Psoas muscle (tissue), 8 donors: Measurements from ENCODE around the gene NCR1. TPM values are rescaled to one million over a fixed set of nuclear protein-coding genes. Genes with fewer than 3 reads are reported as not detected.

ENCODE experiments used
- ATAC-seq, 4 donors: fragments of 200-7000 bp; cut with Tn5 transposase; one replicate each; pipeline ENCODE4 v1.9.1; 2020; ENCODE audit warnings: moderate library complexity in 3 of 4, mild to moderate bottlenecking in 2 of 4
- DNase-seq, 2 donors: peaks; one replicate each; pipeline ENCODE4 v3.0.0-alpha.2; 2020
- H3K27ac ChIP-seq: fragments of 200-600 bp; one replicate; pipeline ENCODE4 v1.8.0; 2022
- H3K27me3 ChIP-seq, 3 donors: fragments of 200-600 bp in 1 of 3; one replicate each; pipeline versions ENCODE4 v1.6.1 to v1.8.0; 2013 to 2022; ENCODE audit warnings: low read length in 2 of 3, mild to moderate bottlenecking in 2 of 3, moderate library complexity in 1 of 3; ENCODE audit not compliant: insufficient read depth in 3 of 3
- H3K36me3 ChIP-seq, 2 donors: fragments of 200-600 bp in 1 of 2; one replicate each; pipeline versions ENCODE4 v1.6.1 to v1.8.0; 2013 to 2022; ENCODE audit warnings: low read depth in 1 of 2, mild to moderate bottlenecking in 1 of 2, moderate library complexity in 1 of 2; ENCODE audit not compliant: insufficient read depth in 1 of 2
- H3K4me1 ChIP-seq: fragments of 200-600 bp; one replicate; pipeline ENCODE4 v1.8.0; 2022
- H3K4me3 ChIP-seq: fragments of 200-600 bp; one replicate; pipeline ENCODE4 v1.8.0; 2022; ENCODE audit warnings: mild to moderate bottlenecking
- H3K9me3 ChIP-seq: fragments of 200-600 bp; one replicate; pipeline ENCODE4 v1.8.0; 2022
- WGBS, 3 donors: extraction: QIAGEN DNeasy Blood & Tissue Kit; methylation state at CpG; one replicate each; pipeline versions ENCODE4 v1.1.6 to v1.1.7; 2013; 5-methylcytosine and 5-hydroxymethylcytosine counted together
- intact Hi-C, 2 donors: fragments of 100-400 bp; cut with DNase I; formaldehyde crosslinking; loops; one replicate each; pipeline versions ENCODE4 v1.11.0 to v1.14.2; 2022
- polyA plus RNA-seq, 3 donors: library from polyadenylated mRNA; stranded (reverse); fragments of 200-250 nt; gene quantifications; one replicate each; pipeline ENCODE4 v1.2.3, GENCODE V29; 2013
- total RNA-seq, 4 donors: library from RNA; stranded (reverse); fragmentation: NEBNext Ultra II Directional in 2 of 4; extraction: Animal tissue kit (Norgen Biotek cat#: 25700) in 2 of 4; gene quantifications; one replicate each; pipeline versions ENCODE4 v1.2.1 to v1.2.4, GENCODE V29; 2021 to 2023
- TF ChIP-seq, protein P1 (sequence below): fragments of 200-600 bp; IDR thresholded peaks from one replicate; pipeline ENCODE4 v1.8.0; 2022; ENCODE audit warnings: antibody characterized with exemption
- donor health status: healthy with polysubstance abuse.
- donor health status: DM: no; HTN: no; CAD: no; lungs with moderate emphysema.
- donor health status: Bipolar disorder and iron deficiency.
- donor health status: healthy.
- donor health status: DM: yes; HTN: yes; CAD: no.
- donor health status: DM: no; HTN: no; CAD: no.
- donor health status: DM: no; HTN: no; CAD: no.
- donor health status: DM: yes; HTN: yes; CAD: no.

Gene NCR1
- total and polyA plus RNA-seq, 7 donors = 0.27 to 0.32 TPM; not detected in 5

DNA sequence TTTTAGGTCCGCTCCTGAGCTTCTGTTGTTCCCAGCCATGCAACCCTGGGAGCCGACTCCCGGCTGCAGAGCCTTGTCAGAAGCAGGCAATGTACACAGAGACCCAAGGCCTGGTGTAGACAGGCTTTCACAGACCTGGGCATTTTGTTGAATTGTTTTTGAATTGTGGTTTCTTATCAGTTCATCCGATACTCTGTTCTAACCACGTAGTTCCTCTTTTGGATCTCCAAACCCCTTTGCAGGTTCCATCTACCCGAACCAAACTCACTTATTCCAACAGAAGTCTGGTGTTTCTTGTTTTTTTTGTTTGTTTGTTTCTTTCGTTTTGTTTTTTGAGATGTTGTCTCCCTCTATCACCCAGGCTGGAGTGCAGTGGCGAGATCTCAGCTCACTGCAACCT lies 53.9 kb downstream of the NCR1 start:
- Histone ChIP-seq H3K4me1 (no peaks in the 10 kb centered on the region), H3K36me3 (no peaks in the 10 kb centered on the region), H3K27me3 (no peaks in the 10 kb centered on the region), H3K27ac (no peak overlapping the region), H3K9me3 (no peaks in the 10 kb centered on the region), H3K4me3 (no peak overlapping the region)
- DNase-seq (no peak), ATAC-seq (no peak)
- intact Hi-C loops = no loop called here
- TF ChIP-seq, protein P1, sequence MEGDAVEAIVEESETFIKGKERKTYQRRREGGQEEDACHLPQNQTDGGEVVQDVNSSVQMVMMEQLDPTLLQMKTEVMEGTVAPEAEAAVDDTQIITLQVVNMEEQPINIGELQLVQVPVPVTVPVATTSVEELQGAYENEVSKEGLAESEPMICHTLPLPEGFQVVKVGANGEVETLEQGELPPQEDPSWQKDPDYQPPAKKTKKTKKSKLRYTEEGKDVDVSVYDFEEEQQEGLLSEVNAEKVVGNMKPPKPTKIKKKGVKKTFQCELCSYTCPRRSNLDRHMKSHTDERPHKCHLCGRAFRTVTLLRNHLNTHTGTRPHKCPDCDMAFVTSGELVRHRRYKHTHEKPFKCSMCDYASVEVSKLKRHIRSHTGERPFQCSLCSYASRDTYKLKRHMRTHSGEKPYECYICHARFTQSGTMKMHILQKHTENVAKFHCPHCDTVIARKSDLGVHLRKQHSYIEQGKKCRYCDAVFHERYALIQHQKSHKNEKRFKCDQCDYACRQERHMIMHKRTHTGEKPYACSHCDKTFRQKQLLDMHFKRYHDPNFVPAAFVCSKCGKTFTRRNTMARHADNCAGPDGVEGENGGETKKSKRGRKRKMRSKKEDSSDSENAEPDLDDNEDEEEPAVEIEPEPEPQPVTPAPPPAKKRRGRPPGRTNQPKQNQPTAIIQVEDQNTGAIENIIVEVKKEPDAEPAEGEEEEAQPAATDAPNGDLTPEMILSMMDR = no peak
- 70 to 79% (median 72%) methylated on average over 8 of the region's 8 CpGs for WGBS, 3 donors

Other genes starting within 250 kb of the NCR1 start
- gene LILRB4, start 243.2 kb upstream of the NCR1 start, total RNA-seq = 1 to 10 TPM in 2 of 4 donors, under 1 TPM in 2; 0.54 to 1.7 (median 0.99) TPM
- gene LILRB4, start 243.2 kb upstream of the NCR1 start, polyA plus RNA-seq = under 1 TPM; 0.27 to 0.56 (median 0.37) TPM
- not detected for gene KIR3DL3, start 181.7 kb upstream of the NCR1 start, total RNA-seq
- not detected for gene KIR3DL3, start 181.7 kb upstream of the NCR1 start, polyA plus RNA-seq
- gene KIR2DL3, start 167.6 kb upstream of the NCR1 start, total RNA-seq = not detected
- gene KIR2DL3, start 167.6 kb upstream of the NCR1 start, polyA plus RNA-seq = not detected
- gene KIR2DL1, start 136.4 kb upstream of the NCR1 start, total RNA-seq = not detected
- gene KIR2DL1, start 136.4 kb upstream of the NCR1 start, polyA plus RNA-seq = under 1 TPM in 1 of 3 donors, not detected in 2; 0.03 TPM
- gene KIR2DL4, start 102.5 kb upstream of the NCR1 start, total RNA-seq = not detected
- under 1 TPM in 1 of 3 donors, not detected in 2; 0.05 TPM for gene KIR2DL4, start 102.5 kb upstream of the NCR1 start, polyA plus RNA-seq
- gene KIR3DL1, start 89.7 kb upstream of the NCR1 start, total RNA-seq = not detected
- gene KIR3DL1, start 89.7 kb upstream of the NCR1 start, polyA plus RNA-seq = under 1 TPM in 1 of 3 donors, not detected in 2; 0.01 TPM
- gene KIR2DS4, start 73.5 kb upstream of the NCR1 start, total RNA-seq = under 1 TPM in 1 of 4 donors, not detected in 3; 0.17 TPM
- under 1 TPM in 1 of 3 donors, not detected in 2; 0.06 TPM for gene KIR2DS4, start 73.5 kb upstream of the NCR1 start, polyA plus RNA-seq
- not detected for gene KIR3DL2, start 55.7 kb upstream of the NCR1 start, total RNA-seq
- under 1 TPM in 1 of 3 donors, not detected in 2; 0.03 TPM for gene KIR3DL2, start 55.7 kb upstream of the NCR1 start, polyA plus RNA-seq
- 1 to 10 TPM in 1 of 4 donors, under 1 TPM in 2, not detected in 1; 0.24 to 1.0 (median 0.27) TPM for gene FCAR, start 31.9 kb upstream of the NCR1 start, total RNA-seq
- under 1 TPM in 1 of 3 donors, not detected in 2; 0.04 TPM for gene FCAR, start 31.9 kb upstream of the NCR1 start, polyA plus RNA-seq
- gene NLRP7, start 41.4 kb downstream of the NCR1 start, total RNA-seq = not detected
- not detected for gene NLRP7, start 41.4 kb downstream of the NCR1 start, polyA plus RNA-seq
- under 1 TPM in 2 of 4 donors, not detected in 2; 0.13 to 0.30 TPM for gene NLRP2, start 60.2 kb downstream of the NCR1 start, total RNA-seq
- under 1 TPM; 0.03 to 0.15 (median 0.06) TPM for gene NLRP2, start 60.2 kb downstream of the NCR1 start, polyA plus RNA-seq
- under 1 TPM in 2 of 4 donors, not detected in 2; 0.18 to 0.28 TPM for gene GP6, start 132.1 kb downstream of the NCR1 start, total RNA-seq
- under 1 TPM; 0.09 to 0.38 (median 0.10) TPM for gene GP6, start 132.1 kb downstream of the NCR1 start, polyA plus RNA-seq
- 10 to 100 TPM in 3 of 4 donors, 1 to 10 TPM in 1; 4.5 to 18.0 (median 12.9) TPM for gene RDH13, start 157.0 kb downstream of the NCR1 start, total RNA-seq
- gene RDH13, start 157.0 kb downstream of the NCR1 start, polyA plus RNA-seq = 10 to 100 TPM; 11.5 to 15.1 (median 13.1) TPM
- 1 to 10 TPM in 2 of 4 donors, under 1 TPM in 2; 0.53 to 2.5 (median 0.93) TPM for gene EPS8L1, start 169.7 kb downstream of the NCR1 start, total RNA-seq
- gene EPS8L1, start 169.7 kb downstream of the NCR1 start, polyA plus RNA-seq = 1 to 10 TPM in 2 of 3 donors, under 1 TPM in 1; 0.97 to 1.9 (median 1.4) TPM
- gene PPP1R12C, start 211.5 kb downstream of the NCR1 start, total RNA-seq = 10 to 100 TPM; 20.5 to 35.3 (median 24.8) TPM
- 10 to 100 TPM; 28.5 to 59.1 (median 44.4) TPM for gene PPP1R12C, start 211.5 kb downstream of the NCR1 start, polyA plus RNA-seq
- 1,000 to 10,000 TPM; 7,142 to 9,723 (median 8,305) TPM for gene TNNT1, start 243.1 kb downstream of the NCR1 start, total RNA-seq
- gene TNNT1, start 243.1 kb downstream of the NCR1 start, polyA plus RNA-seq = over 10,000 TPM in 2 of 3 donors, 1,000 to 10,000 TPM in 1; 4,522 to 12,694 (median 10,175) TPM